Astrocyte of the cerebellum (primary cell): ENCODE measurements around the gene PCGF2.
"Not testable (repeated sequence)": the region's sequence is repeated elsewhere in the genome, so short reads cannot be mapped to it uniquely, and the experiment has no call there.

Experiments used
- DNase-seq: peaks from one replicate; pipeline ENCODE4 v3.0.0-alpha.2; 2011; ENCODE audit warnings: low read depth
- H3K4me3 ChIP-seq: 2 replicates; pipeline ENCODE4 v1.5.1; 2011; ENCODE audit warnings: mild to moderate bottlenecking, low read depth, low read length, moderate library complexity
- CTCF ChIP-seq: IDR thresholded peaks from 2 replicates; pipeline ENCODE4 v1.5.1; 2012; ENCODE audit warnings: low read length, low read depth, moderate library complexity, mild to moderate bottlenecking; ENCODE audit errors: missing control alignments
- in situ Hi-C: cut with HindIII; loops from 2 replicates; pipeline ENCODE4 v1.10.0; 2017; ENCODE audit warnings: low sequenced_read_pairs

PCGF2 gene

GRCh38 chr17:38789185-38789584 lies 41.0 kb upstream of the PCGF2 start:
- no peak overlapping the region for H3K4me3 ChIP-seq
- TF ChIP-seq CTCF = no peak
- no peak for DNase-seq
- in situ Hi-C loops = no loop called here

- H3K4me3 ChIP-seq, in situ Hi-C loops, DNase-seq: not testable (repeated sequence)
Observed at GRCh38 chr17:38787999-38788398, 39.9 kb upstream of the PCGF2 start.

GRCh38 chr17:38786372-38786771 lies 38.2 kb upstream of the PCGF2 start:
- TF ChIP-seq CTCF = no peak
- in situ Hi-C loops = no loop called here
- DNase-seq = no peak
- H3K4me3 ChIP-seq = no peak overlapping the region

- in situ Hi-C loops = no loop called here
- H3K4me3 ChIP-seq = no peak overlapping the region
- DNase-seq = no peak
- no peak for TF ChIP-seq CTCF
Observed at GRCh38 chr17:38783227-38783626, 35.1 kb upstream of the PCGF2 start.

- no peak for TF ChIP-seq CTCF
- no peak for DNase-seq
- in situ Hi-C loops = no loop called here
Observed at GRCh38 chr17:38779965-38780752, 32.0 kb upstream of the PCGF2 start.

GRCh38 chr17:38777641-38778250 lies 29.6 kb upstream of the PCGF2 start:
- H3K4me3 ChIP-seq = no peak overlapping the region
- in situ Hi-C loops = no loop called here
- TF ChIP-seq CTCF = no peak
- DNase-seq = no peak

More at GRCh38 chr17:38779965-38780752, 32.0 kb upstream of the PCGF2 start:
- no peak overlapping the region for H3K4me3 ChIP-seq

- no peak for TF ChIP-seq CTCF
- in situ Hi-C loops = no loop called here
- no peak for DNase-seq
- H3K4me3 ChIP-seq = no peak overlapping the region
Observed at GRCh38 chr17:38773258-38773657, 25.1 kb upstream of the PCGF2 start.
